GM12872 (cell line): ENCODE data around the gene MTURN.

Experiments
- TF ChIP-seq, protein P1 (sequence below): IDR thresholded peaks from 3 replicates; pipeline ENCODE4 v1.5.1; 2011; ENCODE audit warnings: low read depth, mild to moderate bottlenecking, low read length, moderate library complexity; ENCODE audit not compliant: insufficient read depth

Gene MTURN

DNA sequence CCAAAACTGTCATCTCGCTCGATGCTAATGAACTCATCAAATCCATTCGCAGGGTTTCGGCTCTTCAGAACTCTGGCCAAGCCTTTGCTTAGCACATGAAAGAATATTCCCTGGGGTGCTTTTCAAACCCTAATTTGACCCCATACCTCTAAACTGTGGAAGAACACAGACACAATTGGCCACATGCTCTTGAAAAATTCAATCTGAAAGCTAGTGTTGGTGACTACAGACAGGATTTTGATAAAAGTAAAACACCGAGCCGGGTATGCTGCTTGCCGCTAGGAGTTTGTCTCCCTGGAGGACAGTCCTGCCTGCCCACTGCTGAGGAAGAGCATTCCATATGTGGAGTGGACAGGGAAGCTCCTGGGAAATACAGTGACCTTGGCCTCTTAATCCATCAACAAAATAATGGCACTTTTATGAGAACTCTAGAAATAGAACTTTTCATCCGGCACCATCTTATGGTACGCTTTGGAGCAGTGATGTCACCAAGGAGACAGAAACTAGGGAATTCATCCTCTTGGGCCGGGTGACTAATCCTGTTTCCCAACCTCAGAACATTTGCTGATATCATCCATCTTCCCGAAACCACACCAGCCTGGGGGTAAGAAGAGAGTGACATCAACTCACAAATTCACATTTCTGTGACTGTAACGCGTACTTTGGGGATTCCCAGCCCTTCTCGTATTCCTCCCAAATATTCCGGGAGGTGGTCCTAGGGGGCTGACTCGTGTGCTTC is 34.2 kb downstream of the MTURN start:
- TF ChIP-seq, protein P1, sequence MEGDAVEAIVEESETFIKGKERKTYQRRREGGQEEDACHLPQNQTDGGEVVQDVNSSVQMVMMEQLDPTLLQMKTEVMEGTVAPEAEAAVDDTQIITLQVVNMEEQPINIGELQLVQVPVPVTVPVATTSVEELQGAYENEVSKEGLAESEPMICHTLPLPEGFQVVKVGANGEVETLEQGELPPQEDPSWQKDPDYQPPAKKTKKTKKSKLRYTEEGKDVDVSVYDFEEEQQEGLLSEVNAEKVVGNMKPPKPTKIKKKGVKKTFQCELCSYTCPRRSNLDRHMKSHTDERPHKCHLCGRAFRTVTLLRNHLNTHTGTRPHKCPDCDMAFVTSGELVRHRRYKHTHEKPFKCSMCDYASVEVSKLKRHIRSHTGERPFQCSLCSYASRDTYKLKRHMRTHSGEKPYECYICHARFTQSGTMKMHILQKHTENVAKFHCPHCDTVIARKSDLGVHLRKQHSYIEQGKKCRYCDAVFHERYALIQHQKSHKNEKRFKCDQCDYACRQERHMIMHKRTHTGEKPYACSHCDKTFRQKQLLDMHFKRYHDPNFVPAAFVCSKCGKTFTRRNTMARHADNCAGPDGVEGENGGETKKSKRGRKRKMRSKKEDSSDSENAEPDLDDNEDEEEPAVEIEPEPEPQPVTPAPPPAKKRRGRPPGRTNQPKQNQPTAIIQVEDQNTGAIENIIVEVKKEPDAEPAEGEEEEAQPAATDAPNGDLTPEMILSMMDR = no peak

DNA sequence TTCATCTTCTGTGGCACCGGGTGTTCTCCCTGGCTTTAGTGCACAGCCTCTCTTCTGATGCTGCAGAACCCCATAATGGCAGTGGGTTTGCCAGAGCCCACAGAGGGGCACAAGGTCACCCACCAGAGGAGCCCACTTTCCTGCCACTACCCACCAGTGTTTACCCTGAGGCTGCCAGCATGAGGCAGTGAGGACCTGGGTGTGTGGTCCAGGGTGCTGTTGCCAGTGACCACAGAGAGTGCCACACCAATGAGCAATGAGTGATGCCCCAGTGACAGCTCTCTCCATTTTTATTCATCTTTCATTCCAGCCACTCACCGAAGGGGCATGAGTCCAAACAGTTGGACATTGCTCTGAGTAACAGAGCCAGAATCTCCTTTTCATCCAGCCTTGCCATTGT is 34.8 kb downstream of the MTURN start:
- TF ChIP-seq, protein P1 = no peak

DNA sequence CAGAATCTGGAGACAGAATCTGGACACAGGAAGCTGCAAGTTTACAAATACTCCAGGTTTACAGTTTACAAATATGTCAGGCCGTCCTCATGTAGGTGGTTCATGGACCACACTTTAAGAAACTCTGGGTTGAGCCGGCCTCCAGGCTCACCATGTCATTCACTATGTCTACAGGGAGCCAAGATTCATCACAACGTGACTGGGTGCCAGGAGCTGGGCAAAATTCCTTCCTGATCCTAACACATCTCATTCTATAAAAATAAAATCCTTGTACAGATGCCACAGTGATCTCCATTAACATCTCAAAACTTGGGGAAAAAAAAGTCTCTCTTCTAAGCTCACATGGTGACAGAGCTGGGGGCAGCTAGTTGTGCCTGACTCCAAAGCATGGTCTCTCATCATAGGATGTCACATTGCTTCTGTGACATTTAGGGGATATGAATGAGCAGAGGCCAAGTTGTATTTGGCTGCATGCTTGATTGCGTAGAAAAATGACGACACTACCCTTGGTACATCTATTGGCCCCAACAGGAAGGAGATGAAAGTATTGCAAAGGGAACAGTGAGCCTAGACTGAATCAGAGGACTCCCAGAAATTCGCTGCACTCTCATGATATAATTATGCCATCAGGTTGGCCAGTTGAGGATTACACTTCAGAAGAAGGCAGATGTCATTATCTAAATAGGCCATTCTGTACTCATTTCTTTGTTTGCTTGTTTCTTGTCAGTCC is 35.9 kb downstream of the MTURN start:
- TF ChIP-seq, protein P1 = no peak

DNA sequence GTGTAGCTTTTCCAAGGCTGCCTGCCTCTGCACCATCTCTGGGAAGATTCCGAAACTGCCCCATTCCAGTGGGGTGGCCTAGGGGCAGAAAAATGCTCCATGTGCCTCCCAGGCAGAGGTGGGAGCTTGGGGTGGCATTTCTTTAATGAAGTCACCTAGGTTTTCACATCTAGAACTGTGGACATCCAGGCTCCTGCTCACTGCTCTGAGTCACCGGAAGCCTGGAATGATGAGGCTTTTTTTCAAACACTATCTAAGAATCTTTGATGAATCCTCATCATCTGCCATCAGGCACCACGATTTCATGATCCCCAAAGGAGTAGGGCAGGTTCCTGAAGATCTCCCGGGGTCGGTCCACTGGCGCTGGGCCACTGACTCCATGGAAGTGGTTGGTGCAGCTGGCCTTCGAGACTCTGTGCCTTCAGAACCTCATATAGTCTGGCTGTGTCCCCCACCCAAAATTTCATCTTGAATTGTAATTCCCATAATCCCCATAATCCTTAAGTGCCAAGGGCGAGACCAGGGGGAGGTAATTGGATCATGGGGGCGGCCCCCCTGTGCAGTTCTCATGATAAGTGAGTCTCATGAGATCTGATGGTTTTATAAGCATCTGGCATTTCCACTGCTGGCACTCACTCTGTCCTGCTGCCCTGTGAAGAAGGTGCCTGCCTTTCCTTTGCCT is 37.1 kb downstream of the MTURN start:
- TF ChIP-seq, protein P1 = no peak

DNA sequence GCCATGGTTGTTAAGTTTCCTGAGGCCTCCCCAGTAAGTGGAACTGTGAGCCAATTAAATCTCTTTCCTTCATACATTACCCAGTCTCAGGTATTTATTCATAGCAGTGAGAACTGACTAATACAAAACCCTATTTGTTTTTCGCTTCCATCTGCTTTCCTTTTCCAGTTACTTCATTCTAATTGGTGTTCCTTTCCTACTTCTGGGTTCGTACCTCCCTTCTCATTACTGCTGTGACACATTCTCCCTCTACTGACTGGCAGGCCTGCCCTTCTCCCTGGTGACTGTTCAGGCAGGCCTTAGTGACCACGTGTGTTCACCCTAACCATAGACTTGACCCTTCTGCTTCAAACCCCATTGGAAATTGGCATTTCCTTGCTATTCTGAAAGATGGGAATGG is 37.7 kb downstream of the MTURN start:
- TF ChIP-seq, protein P1 = no peak

DNA sequence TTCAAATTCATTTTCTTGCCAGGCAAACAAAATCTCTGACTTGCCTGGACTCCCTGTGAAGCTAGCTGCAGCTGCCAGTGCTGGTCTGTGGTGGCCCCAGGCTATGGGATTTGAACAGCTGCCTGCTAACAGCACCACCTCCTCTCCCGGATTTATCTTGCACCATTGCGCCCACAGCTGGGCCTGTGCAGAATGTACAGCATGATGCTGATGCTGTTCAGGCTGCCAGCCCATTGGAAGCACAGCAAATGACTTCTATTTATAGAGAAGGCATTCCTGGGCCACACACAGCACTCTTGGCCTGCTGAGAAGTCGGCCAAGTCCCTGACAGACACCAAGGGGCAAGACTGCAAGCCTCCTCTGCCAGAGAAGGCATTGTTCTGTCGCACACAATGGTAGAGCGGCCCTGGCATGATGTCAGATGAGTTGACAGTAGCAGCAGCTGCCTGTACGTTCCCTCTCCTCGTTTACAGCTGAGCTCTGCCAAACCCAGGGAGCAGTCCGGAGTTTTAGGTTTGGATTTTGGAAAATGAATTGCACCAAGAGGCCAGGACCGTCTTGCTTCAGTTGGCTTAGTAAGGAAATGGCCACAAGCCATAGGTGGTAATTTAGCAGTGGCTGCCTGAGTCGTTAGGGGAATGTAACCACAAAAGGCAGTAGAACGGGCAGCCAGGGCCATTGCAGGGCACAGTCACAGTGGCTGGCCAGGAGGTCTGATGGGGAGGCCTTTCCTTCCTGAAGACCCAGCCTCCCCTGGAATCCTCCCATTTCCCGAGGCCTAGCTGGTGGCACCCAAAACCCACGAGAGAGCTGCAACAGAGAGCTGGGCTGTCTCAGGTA is 38.5 kb downstream of the MTURN start:
- TF ChIP-seq, protein P1 = no peak
